OCI-M2 (cell line): Measurements from ENCODE around the gene EFHC1.
"Not testable (repeated sequence)": the region's sequence is repeated elsewhere in the genome, so short reads cannot be mapped to it uniquely, and the experiment has no call there.

ENCODE experiments used
- DNase-seq: peaks from one replicate; lab custom pipeline; 2025; ENCODE audit not compliant: unreplicated experiment; lab: John Stamatoyannopoulos, UW

EFHC1 gene

GRCh38 chr6:52435345-52435744, 15.2 kb downstream of the EFHC1 start:
- no peak for DNase-seq

GRCh38 chr6:52438926-52439325, 18.8 kb downstream of the EFHC1 start:
- DNase-seq = no peak

DNA sequence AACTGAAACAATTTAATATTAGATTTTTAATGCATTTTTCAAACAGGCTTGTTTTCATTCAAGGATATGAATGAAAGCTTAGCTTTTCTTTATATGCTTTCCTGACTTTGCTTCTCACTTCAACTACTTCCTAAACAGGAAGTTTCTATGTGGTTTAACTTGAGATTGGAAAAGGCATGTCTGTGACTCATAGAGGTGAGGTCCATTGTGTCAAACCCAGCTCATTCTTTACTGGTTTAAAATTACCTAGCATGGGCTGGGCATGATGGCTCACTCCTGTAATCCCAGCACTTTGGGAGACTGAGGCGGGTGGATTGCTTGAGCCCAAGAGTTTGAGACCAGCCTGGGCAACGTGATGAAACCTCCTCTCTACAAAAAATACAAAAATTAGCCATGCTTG, 34.4 kb downstream of the EFHC1 start:
- DNase-seq = no peak

DNA sequence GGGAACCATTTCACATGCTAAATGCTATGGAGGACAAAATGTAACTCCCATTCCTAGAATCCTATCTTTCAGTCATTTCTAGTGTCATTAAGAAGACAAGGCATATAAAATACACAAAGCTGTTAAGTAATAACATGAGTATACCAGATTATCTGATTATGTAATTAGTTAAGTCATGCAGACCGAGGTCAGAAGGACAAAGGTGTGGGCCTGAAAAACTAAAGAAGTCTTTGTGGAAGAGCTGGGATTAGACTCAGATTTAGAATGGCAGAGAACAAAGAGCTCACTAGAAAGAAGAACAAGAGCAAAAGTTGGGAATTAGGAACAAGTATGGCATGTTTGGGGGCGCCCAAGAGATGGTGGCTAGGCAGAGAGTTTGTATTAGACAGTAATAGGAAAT, 37.0 kb downstream of the EFHC1 start:
- DNase-seq = no peak

DNA sequence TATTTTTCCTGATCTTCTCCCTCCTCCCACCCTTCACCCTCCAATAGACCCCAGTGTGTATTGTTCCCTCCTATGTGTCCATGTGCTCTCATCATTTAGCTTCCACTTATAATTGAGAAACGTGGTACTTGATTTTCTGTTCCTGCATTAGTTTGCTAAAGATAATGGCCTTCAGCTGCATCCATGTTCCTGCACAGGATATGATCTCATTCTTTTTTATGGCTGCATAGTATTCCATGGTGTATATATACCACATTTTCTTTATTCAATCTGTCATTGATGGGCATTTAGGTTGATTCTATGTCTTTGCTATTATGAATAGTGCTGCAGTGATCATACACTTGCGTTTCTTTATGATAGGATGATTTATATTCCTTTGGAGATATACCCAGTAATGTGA, 41.1 kb downstream of the EFHC1 start:
- DNase-seq = not testable (repeated sequence)

DNA sequence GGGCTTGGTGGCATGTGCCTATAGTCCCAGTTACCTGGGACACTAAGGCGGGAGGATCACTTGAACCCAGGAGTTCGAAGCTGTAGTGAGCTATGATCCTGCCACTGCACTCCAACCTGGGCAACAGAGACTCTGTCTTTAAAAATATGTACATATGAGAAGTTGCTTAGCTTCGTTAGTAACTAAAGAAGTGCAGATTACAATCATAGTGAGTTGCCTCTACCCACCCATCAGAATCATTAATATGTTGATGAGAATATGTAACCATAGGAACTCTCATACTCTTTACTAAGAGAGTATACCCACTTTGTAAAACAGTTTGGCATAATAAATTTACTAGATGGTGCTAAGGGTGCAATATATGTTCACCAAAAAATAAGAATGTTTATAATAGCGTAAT, 54.0 kb downstream of the EFHC1 start:
- no peak for DNase-seq

DNA sequence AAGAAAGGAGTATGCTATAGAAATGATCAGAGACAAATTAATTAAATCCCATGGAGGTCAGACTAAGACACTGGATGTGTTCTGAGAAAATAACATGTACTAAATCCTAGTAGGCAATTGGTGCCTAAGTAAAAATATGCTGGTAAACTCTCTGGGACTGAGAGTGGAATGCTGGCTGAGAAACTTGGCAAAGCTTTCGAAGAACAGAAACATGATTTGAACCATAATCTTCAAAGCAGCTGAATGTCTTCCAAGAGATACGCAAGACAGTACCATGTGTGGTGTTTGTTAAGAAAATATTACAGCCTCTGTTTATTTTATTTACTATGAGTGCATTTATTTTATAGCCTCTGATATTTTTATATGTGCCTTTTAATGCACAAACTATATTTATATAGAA, 55.2 kb downstream of the EFHC1 start:
- no peak for DNase-seq

- DNase-seq = no peak
Observed at GRCh38 chr6:52482903-52483670, 62.9 kb downstream of the EFHC1 start.

DNA sequence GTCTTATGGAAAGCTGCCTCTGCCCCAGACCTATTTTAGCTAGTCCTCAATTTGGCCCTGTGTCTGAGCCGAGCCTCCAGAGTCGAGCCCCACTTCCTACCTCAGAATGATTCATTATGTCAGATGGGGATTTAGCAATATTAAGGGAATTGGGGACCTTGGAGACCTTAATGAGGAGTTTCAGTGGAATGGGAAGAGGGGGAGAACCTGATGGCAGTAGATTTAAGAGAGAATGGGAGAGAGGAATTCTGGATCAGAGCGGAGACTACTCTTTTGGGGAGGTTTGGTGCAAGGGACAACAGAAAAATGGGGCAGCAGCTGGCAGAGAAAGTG, 63.5 kb downstream of the EFHC1 start:
- no peak for DNase-seq

DNA sequence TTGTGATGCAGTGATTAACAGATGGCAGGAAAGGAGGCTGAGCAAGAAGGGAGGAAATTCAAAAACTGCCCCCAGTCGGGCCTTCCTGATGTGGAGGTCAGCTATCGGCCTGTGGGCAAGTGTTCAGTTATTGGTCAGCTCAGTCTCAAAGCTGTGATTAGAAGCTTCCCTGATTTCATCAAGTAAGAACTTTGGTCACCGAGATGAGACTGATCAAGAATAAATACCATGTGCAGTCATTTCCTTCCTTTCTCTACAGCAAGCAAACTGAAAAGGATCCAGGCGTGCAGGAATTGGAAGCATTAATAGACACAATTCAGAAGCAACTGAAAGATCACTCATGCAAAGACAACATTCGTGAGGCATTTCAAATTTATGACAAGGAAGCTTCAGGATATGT, 69.7 kb downstream of the EFHC1 start:
- no peak for DNase-seq

DNA sequence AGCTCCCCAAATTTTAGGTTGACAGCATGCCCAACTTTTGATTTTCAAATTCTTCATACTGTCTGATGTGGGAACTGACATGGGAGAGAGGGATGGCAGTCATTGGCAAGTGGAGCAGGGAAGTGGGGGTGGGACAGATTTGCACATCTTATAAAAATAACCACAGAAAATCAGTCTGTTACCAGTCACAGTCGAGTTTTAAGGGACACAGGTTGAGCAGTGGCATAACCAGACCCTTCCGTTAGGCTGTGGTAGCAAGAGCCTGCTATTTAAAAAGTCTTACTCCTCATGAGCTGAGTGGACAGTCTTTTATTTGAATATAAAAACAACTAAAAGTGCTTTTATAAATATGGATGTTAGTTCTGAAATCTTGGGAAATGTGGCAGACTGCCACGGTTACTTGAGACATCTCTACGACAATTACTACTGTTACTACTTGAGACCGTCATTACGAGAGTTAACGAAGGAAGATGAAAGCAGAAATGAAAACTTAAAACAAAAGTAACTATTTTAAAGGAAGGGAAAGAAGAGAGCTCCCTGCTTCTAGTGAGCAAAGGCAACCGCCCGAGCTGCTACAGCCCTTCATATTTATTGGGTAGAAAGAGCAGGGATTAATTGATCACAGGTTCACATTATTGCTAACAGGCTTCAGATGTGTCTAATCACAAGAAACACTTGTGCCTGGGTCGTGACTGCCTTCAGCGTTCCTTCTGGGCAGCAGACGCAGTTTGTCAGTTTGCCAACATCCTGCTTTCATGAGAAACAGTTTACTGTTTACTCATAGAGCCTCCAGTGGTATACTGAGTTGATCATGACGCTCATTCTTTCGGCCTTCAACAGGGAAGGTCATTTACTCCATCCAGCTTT, 71.3 kb downstream of the EFHC1 start:
- no peak for DNase-seq

- no peak for DNase-seq
Observed at GRCh38 chr6:52493669-52494068, 73.5 kb downstream of the EFHC1 start.

DNA sequence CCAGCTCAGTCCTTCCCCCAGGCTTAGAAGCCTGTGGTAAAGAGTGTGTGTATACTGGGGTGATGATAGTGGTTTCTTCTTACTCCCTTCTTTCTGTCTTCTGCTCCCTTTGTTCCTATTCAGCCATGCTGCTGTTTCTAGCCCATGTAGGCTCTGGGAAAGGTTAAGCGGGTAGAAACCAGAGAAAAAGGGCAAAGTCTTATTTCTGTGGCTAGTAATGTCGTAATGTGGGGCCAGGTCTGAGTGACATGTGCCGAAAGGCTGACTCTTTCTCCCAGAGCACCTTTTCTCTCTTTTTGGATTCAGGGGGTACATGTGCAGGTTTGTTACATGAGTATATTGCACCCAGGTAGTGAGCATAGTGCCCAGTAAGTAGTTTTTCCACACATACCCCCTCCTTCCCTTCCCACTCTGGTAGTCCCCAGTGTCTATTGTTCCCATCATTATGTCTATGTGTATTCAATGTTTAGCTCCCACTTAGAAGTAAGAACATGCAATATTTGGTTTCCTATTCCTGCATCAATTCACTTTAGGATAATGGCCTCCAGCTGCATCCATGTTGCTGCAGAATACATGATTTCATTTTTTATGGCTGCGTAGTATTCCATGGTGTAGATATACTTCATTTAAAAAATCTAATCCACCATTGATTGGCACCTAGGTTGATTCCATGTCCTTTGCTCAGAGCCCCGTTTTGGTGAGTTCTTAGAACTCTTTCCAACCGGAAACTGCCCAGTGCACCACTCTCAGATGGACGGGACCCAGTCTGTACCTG, 74.3 kb downstream of the EFHC1 start:
- DNase-seq = no peak

- no peak for DNase-seq
Observed at GRCh38 chr6:52495922-52496321, 75.8 kb downstream of the EFHC1 start.

DNA sequence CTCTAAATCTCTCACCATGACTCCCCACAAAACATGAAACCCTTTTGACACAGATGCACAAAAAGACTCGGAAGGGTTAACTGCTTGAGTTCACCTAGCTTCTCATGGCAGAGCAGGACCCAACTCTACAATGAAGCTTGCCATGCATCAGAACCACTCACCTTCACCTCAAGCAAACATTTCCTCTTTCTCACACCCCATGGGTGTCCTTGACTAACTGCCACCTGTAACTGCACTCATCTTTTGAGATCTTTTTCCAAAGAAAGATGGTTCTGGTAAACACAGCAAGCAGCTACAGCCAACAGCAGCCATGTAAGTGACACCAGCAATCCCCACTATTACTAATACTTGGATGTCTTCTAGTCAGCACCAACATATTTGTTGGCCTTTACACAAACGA, 76.5 kb downstream of the EFHC1 start:
- no peak for DNase-seq

- DNase-seq = no peak
Observed at GRCh38 chr6:52497652-52498408, 77.7 kb downstream of the EFHC1 start.

DNA sequence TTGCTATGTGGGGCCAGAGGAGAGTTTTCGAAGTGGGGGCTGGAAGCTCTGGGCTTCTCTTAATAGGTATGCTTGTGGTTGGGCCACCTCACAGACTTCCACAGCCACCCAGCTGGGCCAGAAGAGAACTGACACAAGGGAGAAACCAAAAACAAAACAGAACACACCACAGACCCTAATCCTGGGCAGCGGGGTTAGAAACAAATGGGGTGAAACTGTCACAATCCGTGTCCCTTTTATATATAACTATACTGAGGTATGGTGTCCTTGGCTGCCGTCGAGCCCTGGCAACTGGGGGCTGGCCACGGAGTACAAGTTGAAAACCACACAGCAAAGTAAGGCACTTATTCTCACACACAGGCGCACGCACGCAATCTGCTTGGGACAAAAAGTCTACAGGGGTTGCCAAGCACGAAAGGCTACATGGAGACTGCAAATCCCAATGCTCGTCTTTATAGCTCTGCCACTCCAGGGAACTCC, 78.4 kb downstream of the EFHC1 start:
- no peak for DNase-seq

- no peak for DNase-seq
Observed at GRCh38 chr6:52499026-52499425, 78.9 kb downstream of the EFHC1 start.

DNA sequence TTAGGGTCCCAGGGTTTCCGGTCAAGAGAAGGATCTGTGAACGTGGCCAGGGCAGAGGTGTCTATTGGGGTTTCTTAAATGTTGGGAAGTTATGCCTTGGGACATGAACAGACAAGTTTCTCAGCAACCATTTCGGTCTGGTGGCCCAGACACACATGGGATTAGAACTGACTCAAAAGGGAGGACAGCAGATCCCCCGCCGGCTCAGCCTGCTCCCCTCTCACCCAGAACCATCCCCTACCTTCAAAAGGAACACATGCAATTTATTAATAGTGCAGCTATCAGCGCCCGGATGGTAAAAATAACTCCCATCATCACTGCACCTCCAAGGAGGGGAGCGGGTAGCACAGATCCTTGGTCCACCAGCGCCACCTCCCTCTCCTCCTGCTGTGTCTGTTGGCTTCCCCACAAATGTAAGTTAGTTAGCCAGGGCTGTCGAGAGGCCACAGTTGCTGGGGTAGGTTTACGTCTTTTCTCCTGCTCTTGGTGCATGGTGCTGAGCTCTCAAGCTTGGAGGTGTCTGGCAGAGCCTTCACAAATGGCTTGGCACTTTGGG, 79.6 kb downstream of the EFHC1 start:
- DNase-seq = no peak

GRCh38 chr6:52500238-52501129, 80.3 kb downstream of the EFHC1 start:
- no peak for DNase-seq
